MCF 10A (cell line): ENCODE results near the gene TBCC. TPM values are rescaled to one million over a fixed set of nuclear protein-coding genes. Genes with fewer than 3 reads are reported as not detected.

Experiments used
- BruUV-seq: library from RNA; stranded (reverse); fragments of 400-500 nt; replicated peaks from 2 replicates; lab custom pipeline; 2021; lab: Mats Ljungman, UMichigan
- CTCF ChIA-PET: fragments of 300-600 bp; sonication (Branson Sonifier 250); formaldehyde crosslinking; extraction: SDS; loops from one replicate; lab custom pipeline; 2021; ENCODE audit warnings: antibody characterized with exemption, inconsistent platforms; lab: Yijun Ruan, JAX
- POLR2A ChIA-PET: fragments of 300-600, 350-650 bp; sonication (Branson Sonifier 250); formaldehyde crosslinking; extraction: SDS; loops from one replicate; lab custom pipeline; 2020; ENCODE audit warnings: antibody characterized with exemption, inconsistent platforms; lab: Yijun Ruan, JAX
- DNase-seq: peaks from one replicate; pipeline ENCODE4 v3.0.0-alpha.2; 2018; ENCODE audit not compliant: unreplicated experiment
- H3K27ac Mint-ChIP-seq: one replicate; pipeline ENCODE4 v1.8.0; 2022; ENCODE audit warnings: mild to moderate bottlenecking, low read depth, mixed read lengths; ENCODE audit not compliant: unreplicated experiment
- H3K27me3 Mint-ChIP-seq: one replicate; pipeline ENCODE4 v1.8.0; 2022; ENCODE audit warnings: mixed read lengths; ENCODE audit not compliant: insufficient read depth, unreplicated experiment
- H3K36me3 Mint-ChIP-seq: one replicate; pipeline ENCODE4 v1.8.0; 2022; ENCODE audit warnings: mild to moderate bottlenecking, moderate library complexity, mixed read lengths; ENCODE audit not compliant: insufficient read depth, unreplicated experiment
- H3K4me1 Mint-ChIP-seq: one replicate; pipeline ENCODE4 v1.8.0; 2022; ENCODE audit warnings: mixed read lengths; ENCODE audit not compliant: insufficient read depth, unreplicated experiment
- H3K4me3 Mint-ChIP-seq: one replicate; pipeline ENCODE4 v1.8.0; 2022; ENCODE audit warnings: mild to moderate bottlenecking, moderate library complexity, mixed read lengths; ENCODE audit not compliant: unreplicated experiment
- H3K9me3 Mint-ChIP-seq: one replicate; pipeline ENCODE4 v1.8.0; 2022; ENCODE audit warnings: mixed read lengths; ENCODE audit not compliant: unreplicated experiment
- intact Hi-C: fragments of 100-400 bp; cut with micrococcal nuclease; formaldehyde crosslinking; loops from 2 replicates; pipeline ENCODE4 v1.14.1; 2022
- total RNA-seq: library from RNA; stranded (reverse); gene quantifications from 2 replicates; pipeline ENCODE4 v1.2.3, GENCODE V29; 2022
- TF ChIP-seq, protein P1 (sequence below): fragments of 200-600 bp; IDR thresholded peaks from one replicate; pipeline ENCODE4 v1.8.0; 2022; ENCODE audit warnings: antibody characterized with exemption, mild to moderate bottlenecking; ENCODE audit not compliant: unreplicated experiment

The TBCC gene
- total RNA-seq, 1 experiment from 2014 or later, result 13.7 TPM

DNA sequence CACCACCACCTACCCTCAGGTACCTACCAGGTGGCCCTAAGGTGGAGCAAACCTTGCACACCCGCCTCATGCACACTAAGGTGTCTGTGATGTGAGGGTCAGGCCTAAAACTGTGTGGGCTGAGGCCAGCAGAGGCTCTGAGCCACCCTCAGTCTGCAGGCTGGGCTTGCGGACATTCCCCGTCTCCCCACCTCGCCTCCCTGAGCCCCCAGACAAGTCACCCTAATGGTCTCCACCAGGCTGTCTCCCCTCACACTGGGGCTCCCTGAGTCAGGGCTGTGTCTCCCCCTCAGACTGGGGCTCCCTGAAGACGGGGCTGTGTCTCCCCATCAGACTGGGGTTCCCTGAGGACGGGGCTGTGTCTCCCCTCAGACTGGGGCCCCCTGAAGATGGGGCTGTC is 36.0 kb downstream of the TBCC start:
- POLR2A ChIA-PET, result no interaction called here
- no peak overlapping the region for H3K27ac Mint-ChIP-seq
- TF ChIP-seq, protein P1, sequence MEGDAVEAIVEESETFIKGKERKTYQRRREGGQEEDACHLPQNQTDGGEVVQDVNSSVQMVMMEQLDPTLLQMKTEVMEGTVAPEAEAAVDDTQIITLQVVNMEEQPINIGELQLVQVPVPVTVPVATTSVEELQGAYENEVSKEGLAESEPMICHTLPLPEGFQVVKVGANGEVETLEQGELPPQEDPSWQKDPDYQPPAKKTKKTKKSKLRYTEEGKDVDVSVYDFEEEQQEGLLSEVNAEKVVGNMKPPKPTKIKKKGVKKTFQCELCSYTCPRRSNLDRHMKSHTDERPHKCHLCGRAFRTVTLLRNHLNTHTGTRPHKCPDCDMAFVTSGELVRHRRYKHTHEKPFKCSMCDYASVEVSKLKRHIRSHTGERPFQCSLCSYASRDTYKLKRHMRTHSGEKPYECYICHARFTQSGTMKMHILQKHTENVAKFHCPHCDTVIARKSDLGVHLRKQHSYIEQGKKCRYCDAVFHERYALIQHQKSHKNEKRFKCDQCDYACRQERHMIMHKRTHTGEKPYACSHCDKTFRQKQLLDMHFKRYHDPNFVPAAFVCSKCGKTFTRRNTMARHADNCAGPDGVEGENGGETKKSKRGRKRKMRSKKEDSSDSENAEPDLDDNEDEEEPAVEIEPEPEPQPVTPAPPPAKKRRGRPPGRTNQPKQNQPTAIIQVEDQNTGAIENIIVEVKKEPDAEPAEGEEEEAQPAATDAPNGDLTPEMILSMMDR, result no peak
- intact Hi-C loops, result no loop called here
- no peak for DNase-seq
- peaks cover 11% of the 10 kb centered on the region for H3K9me3 Mint-ChIP-seq
- peaks cover 6% of the 10 kb centered on the region for H3K4me1 Mint-ChIP-seq
- no peaks in the 10 kb centered on the region for H3K27me3 Mint-ChIP-seq
- no peaks in the 10 kb centered on the region for H3K36me3 Mint-ChIP-seq
- CTCF ChIA-PET, result interaction anchor here (0.5 kb wide), 1 partner anchor 38 kb away, joined by 3 read pairs; no protein-coding TSS in a partner anchor
- no peak overlapping the region for H3K4me3 Mint-ChIP-seq
- no TSS peak for BruUV-seq

DNA sequence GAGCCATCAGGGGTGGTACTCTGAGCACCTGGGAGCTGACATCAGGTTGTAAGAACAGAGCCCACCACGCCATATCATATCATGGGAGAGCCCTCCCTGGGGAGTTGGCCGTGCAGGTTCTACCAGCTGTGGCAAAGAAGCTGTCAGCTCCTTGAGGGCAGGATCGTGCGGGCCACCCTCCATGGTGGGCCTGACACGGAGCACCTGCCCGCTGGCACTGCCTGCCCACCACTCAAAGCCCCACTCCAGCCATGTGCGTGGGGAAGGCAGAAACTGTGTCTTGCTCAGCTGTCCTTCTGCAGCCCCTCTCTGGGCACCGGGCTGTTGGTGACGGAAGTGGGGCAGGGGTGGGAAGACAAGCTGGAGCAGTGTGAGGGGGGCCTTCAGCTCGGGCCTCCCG is 37.8 kb downstream of the TBCC start:
- no peaks in the 10 kb centered on the region for H3K36me3 Mint-ChIP-seq
- ChIA-PET POLR2A (interaction anchor here (0.7 kb wide), 1 partner anchor 37 kb away, joined by 6 read pairs; no protein-coding TSS in a partner anchor), CTCF (interaction anchor here (0.6 kb wide), 1 partner anchor 407 kb away, joined by 3 read pairs; no protein-coding TSS in a partner anchor)
- H3K4me1 Mint-ChIP-seq, result no peaks in the 10 kb centered on the region
- TF ChIP-seq, protein P1, result no peak
- intact Hi-C loops, result no loop called here
- H3K9me3 Mint-ChIP-seq, result peaks cover 11% of the 10 kb centered on the region
- no peaks in the 10 kb centered on the region for H3K27me3 Mint-ChIP-seq
- no TSS peak for BruUV-seq
- no peak overlapping the region for H3K27ac Mint-ChIP-seq
- H3K4me3 Mint-ChIP-seq, result no peak overlapping the region
- DNase-seq, result no peak

DNA sequence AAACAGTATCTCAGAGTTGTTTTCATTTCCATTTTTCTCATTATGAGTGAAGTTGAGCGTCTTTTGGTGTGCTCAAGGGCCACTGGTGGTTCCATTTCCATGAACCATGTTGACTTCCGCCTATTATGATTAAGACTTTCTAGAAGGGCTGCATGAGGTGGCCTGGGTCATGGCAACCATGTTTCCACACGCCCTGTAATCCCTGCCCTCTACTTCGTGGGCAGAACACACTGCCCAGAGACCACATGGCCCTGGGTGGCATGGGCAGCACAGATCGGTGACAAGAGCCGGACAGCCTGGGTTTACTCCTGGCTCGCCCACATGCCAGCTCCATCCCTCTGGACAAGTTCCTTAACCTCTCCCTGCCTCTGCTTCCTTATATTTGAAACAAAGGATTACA is 38.3 kb downstream of the TBCC start:
- ChIA-PET POLR2A (no interaction called here), CTCF (interaction anchor here (1.4 kb wide), 1 partner anchor 20 kb away, joined by 3 read pairs; no protein-coding TSS in a partner anchor)
- no peak for DNase-seq
- no peaks in the 10 kb centered on the region for H3K36me3 Mint-ChIP-seq
- H3K4me1 Mint-ChIP-seq, result no peaks in the 10 kb centered on the region
- intact Hi-C loops, result no loop called here
- TF ChIP-seq, protein P1, result no peak
- H3K27me3 Mint-ChIP-seq, result no peaks in the 10 kb centered on the region
- no peak overlapping the region for H3K27ac Mint-ChIP-seq
- BruUV-seq, result no TSS peak
- H3K9me3 Mint-ChIP-seq, result peaks cover 10% of the 10 kb centered on the region
- H3K4me3 Mint-ChIP-seq, result no peak overlapping the region

DNA sequence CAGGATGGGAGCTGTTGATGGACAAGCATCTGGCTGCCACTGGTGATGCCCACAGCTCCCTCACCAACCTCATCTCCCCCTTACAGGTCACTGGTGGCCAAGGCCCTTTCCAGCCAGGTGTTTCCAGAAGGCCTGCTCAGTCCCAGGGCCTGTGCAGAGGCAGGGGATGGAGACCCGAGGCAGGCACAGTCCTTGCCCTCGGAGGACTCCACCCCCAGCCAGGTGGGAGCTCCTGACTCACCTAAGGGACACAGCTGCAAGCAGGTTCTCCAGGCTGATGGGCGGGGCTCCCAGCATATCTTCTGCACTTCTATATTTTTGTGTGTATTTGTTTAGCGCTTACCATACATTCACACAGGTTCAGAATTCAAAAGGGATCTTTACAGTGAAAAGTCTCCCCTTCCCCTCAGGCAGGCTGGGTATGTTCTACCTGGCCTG is 40.9 kb downstream of the TBCC start:
- Mint-ChIP-seq H3K4me3 (no peak overlapping the region), H3K27me3 (no peaks in the 10 kb centered on the region), H3K9me3 (no peaks in the 10 kb centered on the region), H3K36me3 (no peaks in the 10 kb centered on the region), H3K27ac (no peak overlapping the region), H3K4me1 (no peaks in the 10 kb centered on the region)
- no TSS peak for BruUV-seq
- intact Hi-C loops, result no loop called here
- TF ChIP-seq, protein P1, result no peak
- DNase-seq, result no peak
- CTCF ChIA-PET, result interaction anchor here (0.5 to 0.8 kb wide), 4 partner anchors 10 to 195 kb away, joined by 3 to 5 read pairs (median 3); no protein-coding TSS in a partner anchor
- POLR2A ChIA-PET, result interaction anchor here (1.4 kb wide), 1 partner anchor 10 kb away, joined by 5 read pairs; no protein-coding TSS in a partner anchor
